Measurements from ENCODE around the gene EPS15.
"Not testable (repeated sequence)": the region's sequence is repeated elsewhere in the genome, so short reads cannot be mapped to it uniquely, and the experiment has no call there.

Gene EPS15

GRCh38 chr1:51336711-51337110 is 182.4 kb downstream of the EPS15 start:
- DNase-seq (ENCODE audit: low read depth in 2 of 2): no peak

DNA sequence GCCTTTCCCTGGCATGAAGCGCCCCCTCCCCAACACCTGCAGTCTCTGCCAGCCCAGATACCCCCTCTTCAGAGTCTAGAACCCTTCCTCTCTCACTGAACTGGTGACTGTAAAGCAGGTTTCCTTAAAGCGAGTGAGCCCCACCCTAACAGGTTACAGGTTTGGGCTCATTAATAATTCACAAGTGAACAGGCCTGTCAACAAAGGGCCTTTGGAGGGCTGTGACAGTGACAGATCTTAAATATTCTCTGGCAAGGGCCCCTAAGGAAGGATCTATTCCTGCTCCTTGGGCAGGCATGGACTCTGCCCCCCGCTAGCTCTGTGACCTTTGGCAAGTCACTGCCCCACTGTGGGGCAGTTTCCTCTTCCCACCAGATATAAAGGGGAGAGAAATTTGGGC is 183.1 kb downstream of the EPS15 start:
- DNase-seq (ENCODE audit: low read depth in 2 of 2): no peak

- no peak for DNase-seq (ENCODE audit: low read depth in 2 of 2)
Measured at GRCh38 chr1:51331206-51332100, 187.6 kb downstream of the EPS15 start.

GRCh38 chr1:51330331-51331201 is 188.5 kb downstream of the EPS15 start, which contains the start of gene TTC39A:
Gene TTC39A (minus strand): TSS chr1:51330562. CDS start chr1:51330477, 85 bp downstream.
- no peak for DNase-seq (ENCODE audit: low read depth in 2 of 2)

DNA sequence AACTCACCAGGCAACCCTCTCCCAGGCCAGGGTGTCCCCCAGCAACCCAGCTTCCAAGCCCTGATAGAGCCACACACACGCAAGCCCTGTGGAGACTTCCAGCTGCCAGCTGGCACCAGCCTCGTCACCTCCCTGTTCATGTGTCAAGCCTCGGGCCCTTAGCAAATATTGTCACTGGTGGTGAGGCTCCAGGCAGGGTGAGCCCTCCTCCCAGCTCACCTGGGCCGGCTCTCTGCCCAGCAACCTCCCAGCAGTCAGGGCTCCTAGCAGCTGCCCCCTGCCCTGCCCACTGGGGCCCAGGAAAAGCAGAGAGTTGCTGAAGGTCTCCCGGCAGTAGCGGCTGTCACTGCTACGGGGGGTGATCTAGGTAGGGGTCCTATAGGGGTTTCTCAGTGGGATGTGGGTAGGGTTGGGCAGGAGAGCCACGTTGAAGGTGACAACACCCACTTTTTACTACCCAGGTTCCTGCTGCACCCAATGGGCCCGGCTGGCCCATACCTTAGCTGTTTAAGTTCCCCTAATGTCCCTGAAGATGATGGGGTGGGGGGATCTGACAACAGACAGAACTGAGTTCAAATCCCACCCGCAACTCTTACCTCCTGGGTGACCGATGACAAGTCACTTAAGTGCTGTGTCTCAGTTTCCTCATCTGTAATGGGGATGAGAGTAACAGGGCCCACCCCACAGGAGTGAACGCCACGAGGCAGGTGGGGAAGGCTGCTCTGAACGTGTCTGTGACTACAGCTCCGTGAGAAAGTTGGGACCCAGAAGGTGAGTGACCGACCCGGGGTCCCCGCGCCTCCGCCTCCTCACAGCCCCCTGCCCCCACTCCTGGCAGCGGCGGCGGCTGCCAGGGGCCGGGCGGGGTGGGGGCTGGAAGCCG is 189.4 kb downstream of the EPS15 start:
- DNase-seq (ENCODE audit: low read depth in 2 of 2): no peak

- no peak for DNase-seq (ENCODE audit: low read depth in 2 of 2)
Measured at GRCh38 chr1:51328926-51329325, 190.1 kb downstream of the EPS15 start.

GRCh38 chr1:51328279-51328678 is 190.8 kb downstream of the EPS15 start:
- no peak for DNase-seq (ENCODE audit: low read depth in 2 of 2)

DNA sequence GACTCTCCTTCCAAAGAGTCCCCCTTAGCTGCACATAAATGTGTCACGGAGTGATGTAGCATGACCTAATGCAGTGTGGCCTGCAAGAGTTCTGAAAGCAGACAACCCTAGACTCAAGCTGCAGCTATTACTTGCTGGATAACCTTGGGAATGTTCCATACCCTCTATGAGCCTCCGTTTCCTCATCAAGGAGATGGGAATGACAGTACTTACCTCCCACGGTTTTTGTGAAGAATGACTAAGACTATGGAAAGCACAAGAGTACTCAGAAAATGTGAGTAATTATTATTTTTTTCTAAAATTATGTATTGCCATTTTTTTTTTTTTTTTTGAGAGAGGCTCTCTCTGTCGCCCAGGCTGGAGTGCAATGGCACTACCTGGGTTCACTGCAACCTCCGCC is 191.7 kb downstream of the EPS15 start:
- no peak for DNase-seq (ENCODE audit: low read depth in 2 of 2)

- no peak for DNase-seq (ENCODE audit: low read depth in 2 of 2)
Measured at GRCh38 chr1:51326839-51327238, 192.2 kb downstream of the EPS15 start.

- no peak for DNase-seq (ENCODE audit: low read depth in 2 of 2)
Measured at GRCh38 chr1:51325878-51326755, 192.9 kb downstream of the EPS15 start.

DNA sequence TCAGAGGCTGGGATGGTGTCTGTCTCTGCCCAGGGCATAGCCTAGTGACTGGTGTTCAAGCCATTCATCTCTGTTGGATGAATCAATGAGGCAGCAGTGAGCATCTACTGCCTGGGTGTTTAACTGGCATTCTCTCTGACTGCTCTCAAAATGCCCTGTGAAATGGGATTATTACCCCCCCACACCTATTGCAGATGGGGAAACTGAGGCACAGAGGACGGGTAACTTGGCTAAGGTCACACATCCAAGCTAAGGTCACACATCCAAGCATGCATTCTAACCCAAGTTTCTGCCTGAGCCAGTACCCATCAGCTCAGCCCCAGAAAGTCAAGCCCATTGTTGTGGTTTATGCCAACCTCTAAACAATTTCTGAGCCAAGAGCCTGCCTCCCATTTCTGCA is 193.7 kb downstream of the EPS15 start:
- no peak for DNase-seq (ENCODE audit: low read depth in 2 of 2)

DNA sequence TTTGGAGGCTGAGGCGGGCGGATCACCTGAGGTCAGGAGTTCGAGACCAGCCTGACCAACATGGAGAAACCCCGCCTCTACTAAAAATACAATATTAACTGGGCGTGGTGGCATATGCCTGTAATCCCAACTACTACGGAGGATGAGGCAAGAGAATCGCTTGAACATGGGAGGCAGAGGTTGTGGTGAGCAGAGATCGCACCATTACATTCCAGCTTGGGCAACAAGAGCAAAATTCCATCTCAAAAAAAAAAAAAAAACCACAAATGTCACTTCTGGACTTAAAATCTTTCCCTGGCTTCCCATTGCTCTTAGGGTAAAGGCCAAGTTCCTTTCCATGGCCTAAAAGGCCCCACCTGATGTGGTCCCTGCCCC is 194.1 kb downstream of the EPS15 start:
- DNase-seq (ENCODE audit: low read depth in 2 of 2): not testable (repeated sequence)

GRCh38 chr1:51324251-51325010 is 194.6 kb downstream of the EPS15 start:
- no peak for DNase-seq (ENCODE audit: low read depth in 2 of 2)

GRCh38 chr1:51323778-51324177 is 195.3 kb downstream of the EPS15 start:
- DNase-seq (ENCODE audit: low read depth in 2 of 2): no peak

DNA sequence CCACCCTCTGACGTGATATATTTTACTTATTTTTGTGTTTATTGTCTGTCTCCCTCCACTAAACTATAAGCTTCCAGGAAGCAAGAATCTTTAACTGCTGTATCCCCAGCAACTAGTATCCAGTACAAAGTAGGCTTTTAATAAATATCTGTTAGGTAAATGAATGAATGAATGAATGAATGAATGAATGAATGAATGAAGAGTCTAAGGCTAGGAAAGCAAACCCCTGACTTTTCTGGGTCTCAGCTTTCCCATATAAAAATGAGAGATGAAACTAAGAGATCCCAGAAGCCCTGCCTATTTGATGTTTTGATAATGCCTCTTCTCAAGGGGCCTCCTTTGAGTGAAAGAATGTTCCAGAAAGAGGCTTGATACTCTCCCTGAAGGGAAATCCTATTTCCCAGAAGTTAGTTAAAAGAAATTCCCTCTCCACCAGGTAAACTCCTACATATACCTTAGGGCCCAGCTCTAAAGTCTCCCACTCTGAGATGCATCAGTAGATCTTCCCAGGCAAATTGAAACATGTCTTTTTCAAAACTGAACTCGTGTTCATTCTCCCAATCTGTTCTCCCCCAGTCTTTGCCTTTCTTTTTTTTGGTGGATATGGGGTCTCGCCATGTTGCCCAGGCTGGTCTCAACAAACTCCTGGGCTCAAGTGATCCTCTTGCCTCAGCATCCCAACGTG is 196.5 kb downstream of the EPS15 start:
- DNase-seq (ENCODE audit: low read depth in 2 of 2): no peak

DNA sequence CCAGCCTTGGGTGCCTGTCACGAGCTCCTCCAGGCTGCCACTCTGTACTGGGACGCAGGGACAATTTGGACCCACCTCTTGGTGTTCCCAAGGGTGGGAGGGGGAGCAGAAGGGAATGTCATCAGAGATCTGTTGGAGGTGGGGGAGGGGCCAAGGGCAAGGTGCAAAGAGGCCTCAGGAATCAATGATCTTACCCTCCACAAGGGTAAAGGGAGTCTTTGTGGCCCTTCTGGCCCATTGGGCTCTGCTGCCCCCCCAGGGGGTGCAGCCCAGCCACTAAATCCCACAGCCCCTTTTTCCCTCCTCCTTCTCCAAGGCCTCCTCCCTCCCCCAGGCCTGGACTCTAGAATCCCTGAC is 197.2 kb downstream of the EPS15 start:
- no peak for DNase-seq (ENCODE audit: low read depth in 2 of 2)

DNA sequence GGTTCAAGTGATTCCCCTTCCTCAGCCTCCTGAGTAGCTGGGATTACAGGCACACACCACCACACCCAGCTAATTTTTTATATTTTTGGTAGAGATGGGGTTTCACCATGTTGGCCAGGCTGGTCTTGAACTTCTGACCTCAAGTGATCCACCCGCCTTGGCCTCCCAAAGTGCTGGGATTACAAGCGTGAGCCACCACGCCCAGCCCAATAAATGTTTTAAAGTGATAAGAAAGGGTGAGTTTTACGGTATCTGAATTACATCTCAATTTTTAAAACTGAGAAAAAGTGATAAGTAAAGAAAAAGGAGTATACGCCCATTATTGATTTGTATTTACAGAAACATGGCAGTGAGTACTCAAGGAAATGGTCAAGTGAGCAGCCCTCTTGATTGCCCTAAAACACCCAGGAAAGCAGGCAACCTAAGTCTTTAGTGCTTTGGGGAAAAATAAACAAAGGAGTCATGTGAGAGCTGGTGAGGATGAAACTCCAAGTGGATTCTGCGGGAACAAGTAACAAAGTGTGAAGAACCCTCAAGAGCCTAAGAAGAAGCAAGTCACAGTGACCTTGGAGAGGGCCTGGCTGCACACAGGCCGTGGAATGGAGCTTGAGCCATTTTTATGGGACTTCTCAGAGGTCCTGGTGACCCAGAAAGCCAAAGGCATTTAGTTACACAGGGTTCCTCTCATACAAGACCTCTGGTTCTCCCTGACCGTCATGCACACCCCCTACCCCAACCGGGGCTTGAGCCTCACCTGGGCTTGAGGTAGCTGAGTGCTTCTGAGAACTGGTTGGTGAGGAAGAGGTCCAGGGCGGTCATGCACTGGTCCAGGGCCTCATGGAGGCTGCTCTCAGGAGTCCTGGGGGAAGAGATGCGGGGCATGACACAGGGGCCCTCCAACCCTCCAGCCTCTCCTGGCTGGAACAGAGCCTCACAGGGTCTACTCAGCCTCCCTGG is 197.8 kb downstream of the EPS15 start:
- DNase-seq (ENCODE audit: low read depth in 2 of 2): no peak

DNA sequence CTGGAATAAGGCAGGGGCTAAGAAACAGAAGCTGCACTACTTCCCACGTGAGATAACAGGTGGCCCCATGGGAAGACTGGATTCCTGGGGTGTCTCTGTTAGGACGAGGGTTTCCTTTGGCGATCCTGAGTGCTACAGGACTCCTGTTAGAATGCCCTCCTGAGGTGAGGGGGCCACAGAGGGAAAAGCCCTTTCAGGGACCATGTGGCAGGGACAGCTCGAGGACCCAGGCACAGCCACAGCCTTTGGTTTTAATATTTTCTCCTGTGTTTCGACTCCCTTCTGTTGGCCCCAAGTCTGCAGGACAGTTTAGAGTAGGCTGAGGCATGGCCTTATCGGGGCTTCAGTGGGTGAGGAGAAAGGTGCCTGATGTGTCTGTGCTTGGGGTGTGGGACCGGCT is 201.3 kb downstream of the EPS15 start:
- DNase-seq (ENCODE audit: low read depth in 2 of 2): no peak

GRCh38 chr1:51316846-51317120 is 202.3 kb downstream of the EPS15 start:
- DNase-seq (ENCODE audit: low read depth in 2 of 2): no peak

Measured in stimulated activated CD8-positive, alpha-beta memory T cell treated with anti-CD3 and anti-CD28 coated beads, Interleukin-15, amount 100 ng/mL, for 4 hours (primary cell).